Vagina (tissue), 2 donors: ENCODE measurements around the gene SLAMF9. TPM values are rescaled to one million over a fixed set of nuclear protein-coding genes. Genes with fewer than 3 reads are reported as not detected.

ENCODE experiments used
- DNase-seq, 2 donors: peaks; one replicate each; pipeline ENCODE4 v3.0.0-alpha.2; 2017; ENCODE audit errors: extremely low spot score in 2 of 2
- H3K27ac ChIP-seq: fragments of 200-600 bp; sonication (generic); one replicate; pipeline ENCODE4 v1.5.1; 2019
- H3K27me3 ChIP-seq: fragments of 200-600 bp; sonication (generic); one replicate; pipeline ENCODE4 v1.5.1; 2019
- H3K36me3 ChIP-seq, 2 donors: fragments of 200-600 bp; sonication (generic); one replicate each; pipeline ENCODE4 v1.5.1; 2017 to 2019
- H3K4me1 ChIP-seq: fragments of 200-600 bp; sonication (generic); one replicate; pipeline ENCODE4 v1.5.1; 2019
- H3K4me3 ChIP-seq, 2 donors: fragments of 200-600 bp; sonication (generic); 1 replicate in 1 of 2; 2 replicates in 1 of 2; pipeline ENCODE4 v1.5.1; 2016 to 2019
- H3K9me3 ChIP-seq: fragments of 200-600 bp; sonication (generic); one replicate; pipeline ENCODE4 v1.5.1; 2019
- CTCF ChIP-seq, 3 experiments: fragments of 450-650 bp in 2 of 3; fragments of 200-600 bp in 1 of 3; sonication (generic) in 1 of 3; IDR thresholded peaks; one replicate each; pipeline ENCODE4 v1.5.1; 2017 to 2019; ENCODE audit warnings: antibody characterized with exemption in 3 of 3, mild to moderate bottlenecking in 2 of 3, moderate library complexity in 2 of 3
- POLR2A ChIP-seq, 2 donors: fragments of 450-650 bp; IDR thresholded peaks; one replicate each; pipeline ENCODE4 v1.6.1; 2017; ENCODE audit warnings: antibody characterized with exemption in 2 of 2, mild to moderate bottlenecking in 2 of 2, moderate library complexity in 2 of 2
- POLR2AphosphoS5 ChIP-seq, 2 donors: sonication (generic); formaldehyde crosslinking; IDR thresholded peaks; one replicate each; pipeline ENCODE4 v1.9.0; 2017; ENCODE audit warnings: antibody characterized with exemption in 2 of 2, mild to moderate bottlenecking in 2 of 2, low read depth in 1 of 2; ENCODE audit not compliant: insufficient read depth in 1 of 2
- intact Hi-C: fragments of 100-400 bp; cut with DNase I; formaldehyde crosslinking; loops from one replicate; pipeline ENCODE4 v1.15.1; 2023
- total RNA-seq: library from RNA; depleted of rRNA; stranded (reverse); fragments of >200 nt; gene quantifications from one replicate; pipeline ENCODE4 v1.2.3, GENCODE V29; 2016

Gene SLAMF9
- total RNA-seq, 1 donor from 2014 or later: not detected

DNA sequence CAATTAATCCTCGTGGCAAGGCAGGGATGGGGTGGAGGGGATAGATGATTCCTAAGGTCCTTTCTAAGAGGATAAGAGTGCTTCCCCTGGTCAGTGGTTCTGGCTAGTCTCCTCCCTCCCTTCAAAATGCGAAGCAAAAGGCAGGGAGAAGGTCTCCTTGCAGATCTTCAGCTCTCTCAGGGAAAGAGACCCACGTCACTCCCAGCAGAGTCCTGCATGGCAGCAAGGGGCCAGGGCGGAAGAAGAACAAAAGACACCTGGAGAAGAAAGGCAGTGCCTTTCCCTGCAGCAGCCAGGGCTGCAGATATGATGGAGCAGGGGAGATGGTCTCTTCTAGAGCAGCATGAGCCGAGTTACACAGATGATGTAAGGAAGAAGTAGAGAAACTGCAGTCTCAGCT is 29.6 kb upstream of the SLAMF9 start:
- no peak for TF ChIP-seq POLR2A (IDR thresholded peaks at IDR 0.05)
- no peak for TF ChIP-seq POLR2AphosphoS5 (IDR thresholded peaks at IDR 0.05; ENCODE audit: insufficient read depth in 1 of 2, low read depth in 1 of 2)
- no peak for TF ChIP-seq CTCF (IDR thresholded peaks at IDR 0.05)
- H3K36me3 ChIP-seq: no peaks in the 10 kb centered on the region
- intact Hi-C loops: no loop called here
- H3K4me1 ChIP-seq: no peaks in the 10 kb centered on the region
- H3K27ac ChIP-seq: no peak overlapping the region
- no peaks in the 10 kb centered on the region for H3K27me3 ChIP-seq
- H3K4me3 ChIP-seq: no peak overlapping the region
- DNase-seq: peak in 1 of 2 donors; percentile 40
- H3K9me3 ChIP-seq: no peaks in the 10 kb centered on the region

- H3K4me1 ChIP-seq: no peaks in the 10 kb centered on the region
- TF ChIP-seq POLR2A (IDR thresholded peaks at IDR 0.05) (no peak), POLR2AphosphoS5 (IDR thresholded peaks at IDR 0.05; ENCODE audit: insufficient read depth in 1 of 2, low read depth in 1 of 2) (no peak), CTCF (IDR thresholded peaks at IDR 0.05) (no peak)
- no peak for DNase-seq
- no peaks in the 10 kb centered on the region for H3K27me3 ChIP-seq
- no peak overlapping the region for H3K4me3 ChIP-seq
- intact Hi-C loops: no loop called here
- H3K27ac ChIP-seq: no peak overlapping the region
- H3K9me3 ChIP-seq: no peaks in the 10 kb centered on the region
- no peaks in the 10 kb centered on the region for H3K36me3 ChIP-seq
Observed at GRCh38 chr1:159982280-159982679, 28.2 kb upstream of the SLAMF9 start.

- H3K9me3 ChIP-seq: no peaks in the 10 kb centered on the region
- no peak overlapping the region for H3K27ac ChIP-seq
- no peaks in the 10 kb centered on the region for H3K27me3 ChIP-seq
- TF ChIP-seq CTCF (IDR thresholded peaks at IDR 0.05) (no peak), POLR2AphosphoS5 (IDR thresholded peaks at IDR 0.05; ENCODE audit: insufficient read depth in 1 of 2, low read depth in 1 of 2) (no peak), POLR2A (IDR thresholded peaks at IDR 0.05) (no peak)
- no peaks in the 10 kb centered on the region for H3K4me1 ChIP-seq
- DNase-seq: peak; percentile 67 to 77
- intact Hi-C loops: no loop called here
- no peaks in the 10 kb centered on the region for H3K36me3 ChIP-seq
- no peak overlapping the region for H3K4me3 ChIP-seq
Observed at GRCh38 chr1:159981351-159982055, 27.5 kb upstream of the SLAMF9 start.

DNA sequence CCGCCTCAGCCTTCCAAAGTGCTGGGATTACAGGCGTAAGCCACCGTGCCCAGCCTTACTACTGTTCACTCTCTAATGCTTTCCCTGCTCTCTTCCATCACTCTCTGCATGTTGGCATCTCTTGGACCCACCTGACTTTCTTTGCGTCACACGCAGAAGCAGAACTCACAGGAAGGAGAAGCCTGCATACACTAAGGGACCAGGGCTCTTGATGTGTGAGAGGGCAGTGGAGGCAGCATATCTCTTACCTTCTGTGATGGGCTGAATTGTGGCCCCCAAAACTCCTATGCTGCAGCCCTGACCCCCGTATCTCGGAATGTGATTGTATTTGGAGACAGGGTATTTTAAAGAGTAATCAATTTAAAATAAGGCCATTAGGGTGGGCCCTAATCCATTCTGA is 26.7 kb upstream of the SLAMF9 start:
- TF ChIP-seq POLR2AphosphoS5 (IDR thresholded peaks at IDR 0.05; ENCODE audit: insufficient read depth in 1 of 2, low read depth in 1 of 2) (no peak), POLR2A (IDR thresholded peaks at IDR 0.05) (no peak), CTCF (IDR thresholded peaks at IDR 0.05) (no peak)
- Histone ChIP-seq H3K36me3 (no peaks in the 10 kb centered on the region), H3K27me3 (no peaks in the 10 kb centered on the region), H3K4me1 (no peaks in the 10 kb centered on the region), H3K27ac (no peak overlapping the region), H3K9me3 (no peaks in the 10 kb centered on the region), H3K4me3 (no peak overlapping the region)
- peak in 1 of 2 donors; percentile 55 for DNase-seq
- intact Hi-C loops: no loop called here

- H3K9me3 ChIP-seq: no peaks in the 10 kb centered on the region
- intact Hi-C loops: no loop called here
- H3K36me3 ChIP-seq: no peaks in the 10 kb centered on the region
- H3K4me1 ChIP-seq: no peaks in the 10 kb centered on the region
- H3K27ac ChIP-seq: no peak overlapping the region
- no peak overlapping the region for H3K4me3 ChIP-seq
- peak; percentile 71 to 87 for DNase-seq
- H3K27me3 ChIP-seq: no peaks in the 10 kb centered on the region
- TF ChIP-seq CTCF (IDR thresholded peaks at IDR 0.05): no peak
- no peak for TF ChIP-seq POLR2AphosphoS5 (IDR thresholded peaks at IDR 0.05; ENCODE audit: insufficient read depth in 1 of 2, low read depth in 1 of 2)
- TF ChIP-seq POLR2A (IDR thresholded peaks at IDR 0.05): no peak
Observed at GRCh38 chr1:159980076-159980475, 26.0 kb upstream of the SLAMF9 start.
